Body of pancreas (tissue), 4 donors: Measurements from ENCODE around the gene SLC12A9.

Experiments used
- CTCF ChIP-seq, 7 experiments: fragments of 450-650 bp in 4 of 7; fragments of 200-600 bp in 3 of 7; sonication (generic) in 3 of 7; IDR thresholded peaks; one replicate each; pipeline ENCODE4 v1.5.1; 2016 to 2019; ENCODE audit warnings: antibody characterized with exemption in 7 of 7
- POLR2A ChIP-seq, 3 donors: fragments of 450-650 bp; IDR thresholded peaks; one replicate each; pipeline ENCODE4 v1.6.1; 2016; ENCODE audit warnings: antibody characterized with exemption in 3 of 3, mild to moderate bottlenecking in 2 of 3

DNA sequence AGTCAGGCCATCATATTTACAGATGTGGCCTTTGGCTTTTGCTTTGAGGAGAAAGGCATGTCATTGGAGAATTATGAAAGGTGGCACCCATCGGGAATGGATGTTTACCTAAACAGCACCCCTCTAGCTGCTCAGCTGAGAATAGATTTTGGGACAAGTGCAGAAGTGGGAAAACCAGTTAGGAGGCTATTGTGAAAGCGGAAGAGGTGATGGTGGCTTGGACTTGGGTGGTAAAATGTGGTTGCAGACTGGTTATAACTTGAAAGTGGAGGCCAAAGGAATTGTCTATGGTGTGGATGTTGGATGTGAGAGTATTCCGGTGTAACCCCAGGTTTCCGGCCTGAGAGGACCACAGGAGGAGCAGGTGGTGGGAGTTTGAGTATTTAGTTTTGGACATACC is 5.2 kb upstream of the SLC12A9 start:
- no peak for TF ChIP-seq POLR2A (IDR thresholded peaks at IDR 0.05)
- no peak for TF ChIP-seq CTCF (IDR thresholded peaks at IDR 0.05)
